Endothelial cell of umbilical vein (primary cell): ENCODE results near the gene CDCA7L.

Experiments
- CTCF ChIP-seq, 2 donors: IDR thresholded peaks; 1 replicate in 1 of 2; 2 replicates in 1 of 2; pipeline ENCODE4 v1.5.1; 2011; ENCODE audit warnings: low read length in 2 of 2, mild to moderate bottlenecking in 2 of 2, moderate library complexity in 2 of 2, control low read depth in 1 of 2, inconsistent platforms in 1 of 2, low read depth in 1 of 2; ENCODE audit not compliant: insufficient read depth in 1 of 2; ENCODE audit errors: extremely low read depth in 1 of 2
- EZH2 ChIP-seq: IDR thresholded peaks from 2 replicates; pipeline ENCODE4 v1.6.1; 2012; ENCODE audit warnings: borderline replicate concordance, low read depth, mild to moderate bottlenecking, moderate library complexity, low read length, inconsistent platforms; ENCODE audit not compliant: severe bottlenecking
- GATA2 ChIP-seq: IDR thresholded peaks from 2 replicates; pipeline ENCODE4 v1.7.0; 2011; ENCODE audit warnings: low read depth, mild to moderate bottlenecking, moderate library complexity, mixed read lengths, low read length; ENCODE audit not compliant: insufficient read length, insufficient read depth
- MAX ChIP-seq: IDR thresholded peaks from 2 replicates; pipeline ENCODE4 v1.6.1; 2011; ENCODE audit not compliant: insufficient read depth, insufficient read length
- POLR2A ChIP-seq: IDR thresholded peaks from 2 replicates; pipeline ENCODE4 v1.6.1; 2012; ENCODE audit warnings: low read depth, mild to moderate bottlenecking, control low read depth, low read length

GRCh38 chr7:21953781-21954180 lies 8.1 kb upstream of the CDCA7L start:
- TF ChIP-seq EZH2 (no peak), CTCF (IDR thresholded peaks at IDR 0.05; ENCODE audit: extremely low read depth in 1 of 2, insufficient read depth in 1 of 2, low read depth in 1 of 2, low read length in 2 of 2) (no peak), GATA2 (no peak), MAX (no peak), POLR2A (no peak)
